DOHH2 (cell line): ENCODE measurements around the gene AGT.

Source experiments
- H3F3A ChIP-seq: fragments of 200-600 bp; sonication (generic), shearing (Covaris generic); 2 replicates; pipeline ENCODE4 v1.6.0; 2016; ENCODE audit warnings: antibody characterized with exemption, mild to moderate bottlenecking; ENCODE audit not compliant: control insufficient read depth, insufficient read depth
- H3K27ac ChIP-seq: fragments of 200-600 bp; sonication (generic); 2 replicates; pipeline ENCODE4 v1.5.1; 2014; ENCODE audit warnings: low read depth, mild to moderate bottlenecking, low read length, moderate library complexity
- H3K27me3 ChIP-seq: fragments of 200-600 bp; sonication (generic); 2 replicates; pipeline ENCODE4 v1.6.1; 2014; ENCODE audit warnings: mild to moderate bottlenecking, low read length, mixed read lengths; ENCODE audit not compliant: control insufficient read depth
- H3K36me3 ChIP-seq: fragments of 200-600 bp; sonication (generic); 2 replicates; pipeline ENCODE4 v1.6.1; 2014; ENCODE audit warnings: mild to moderate bottlenecking, low read length, moderate library complexity, mixed read lengths; ENCODE audit not compliant: control insufficient read depth
- H3K4me1 ChIP-seq: fragments of 200-600 bp; sonication (generic); 2 replicates; pipeline ENCODE4 v1.6.1; 2014; ENCODE audit warnings: mild to moderate bottlenecking, low read length, mixed read lengths; ENCODE audit not compliant: control insufficient read depth
- H3K4me2 ChIP-seq: fragments of 200-600 bp; sonication (generic); 2 replicates; pipeline ENCODE4 v1.6.0; 2014; ENCODE audit warnings: mild to moderate bottlenecking, low read length, moderate library complexity
- H3K4me3 ChIP-seq: fragments of 200-600 bp; sonication (generic); 2 replicates; pipeline ENCODE4 v1.5.1; 2014; ENCODE audit warnings: mild to moderate bottlenecking, low read length, mixed read lengths
- H3K79me2 ChIP-seq: fragments of 200-600 bp; sonication (generic); 2 replicates; pipeline ENCODE4 v1.6.1; 2014; ENCODE audit warnings: mild to moderate bottlenecking, low read length, mixed read lengths; ENCODE audit not compliant: control insufficient read depth
- H3K9me2 ChIP-seq: fragments of 200-600 bp; sonication (generic); replicated peaks from 2 replicates; pipeline ENCODE4 v1.6.1; 2014; ENCODE audit warnings: mild to moderate bottlenecking, low read length, mixed read lengths; ENCODE audit not compliant: control insufficient read depth
- H3K9me3 ChIP-seq: fragments of 200-600 bp; sonication (generic); 2 replicates; pipeline ENCODE4 v1.6.1; 2014; ENCODE audit warnings: antibody characterized with exemption, low read length, mixed read lengths; ENCODE audit not compliant: control insufficient read depth, insufficient read depth
- H4K20me1 ChIP-seq: fragments of 200-600 bp; sonication (generic); 2 replicates; pipeline ENCODE4 v1.6.0; 2014; ENCODE audit warnings: low read depth, mild to moderate bottlenecking, antibody characterized with exemption, low read length, moderate library complexity; ENCODE audit not compliant: control insufficient read depth, insufficient read depth
- CTCF ChIP-seq: fragments of 200-600 bp; sonication (generic); IDR thresholded peaks from one replicate; pipeline ENCODE4 v1.5.1; 2014; ENCODE audit warnings: antibody characterized with exemption, mild to moderate bottlenecking, low read depth, low read length; ENCODE audit not compliant: poor library complexity, severe bottlenecking
- EZH2phosphoT487 ChIP-seq: fragments of 200-600 bp; sonication (generic); IDR thresholded peaks from 2 replicates; pipeline ENCODE4 v1.6.1; 2017; ENCODE audit warnings: borderline replicate concordance, mild to moderate bottlenecking, antibody characterized with exemption, low read length, moderate library complexity, mixed read lengths

Gene AGT

DNA sequence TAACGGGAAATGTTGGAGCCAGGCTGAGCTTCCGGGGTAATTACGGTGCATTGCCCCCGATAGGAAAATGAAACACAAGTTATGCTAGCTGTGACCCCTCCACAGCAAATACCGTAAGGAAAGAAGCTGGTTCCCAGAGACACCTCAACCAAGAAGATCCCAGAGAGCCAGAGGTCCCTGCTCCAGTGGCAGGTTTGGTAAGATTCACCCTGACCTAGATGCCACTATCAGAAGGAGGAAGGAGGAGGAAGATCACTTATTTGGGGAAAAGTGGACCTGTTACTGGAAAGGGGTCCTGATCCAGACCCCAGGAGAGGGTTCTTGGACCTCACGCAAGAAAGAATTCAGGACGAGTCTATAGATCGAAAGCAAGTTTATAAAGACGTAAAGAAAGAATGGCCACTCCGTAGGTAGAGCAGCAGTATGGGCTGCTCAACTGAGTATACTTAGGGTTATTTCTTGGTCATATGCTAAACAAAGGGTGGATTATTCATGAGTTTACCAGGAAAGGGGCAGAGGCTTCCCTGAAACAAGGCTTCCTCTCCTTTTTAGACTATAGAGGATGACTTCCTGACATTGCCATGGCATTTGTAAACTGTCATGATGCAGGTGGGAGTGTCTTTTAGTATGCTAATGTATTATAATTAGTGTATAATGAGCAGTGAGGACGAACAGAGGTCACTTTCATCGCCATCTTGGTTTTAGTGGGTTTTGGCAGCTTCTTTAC lies 25.8 kb upstream of the AGT start:
- no peaks in the 10 kb centered on the region for H3K79me2 ChIP-seq
- TF ChIP-seq CTCF: no peak
- no peak for TF ChIP-seq EZH2phosphoT487
- H3K27ac ChIP-seq: no peak overlapping the region
- H3K9me2 ChIP-seq: no peaks in the 10 kb centered on the region
- no peak overlapping the region for H3K4me3 ChIP-seq
- no peaks in the 10 kb centered on the region for H3K9me3 ChIP-seq
- no peaks in the 10 kb centered on the region for H4K20me1 ChIP-seq
- no peaks in the 10 kb centered on the region for H3K27me3 ChIP-seq
- H3K4me1 ChIP-seq: no peaks in the 10 kb centered on the region
- H3K36me3 ChIP-seq: no peaks in the 10 kb centered on the region
- H3F3A ChIP-seq: no peaks in the 10 kb centered on the region
- no peak overlapping the region for H3K4me2 ChIP-seq

GRCh38 chr1:230737622-230738262 lies 23.8 kb upstream of the AGT start:
- Histone ChIP-seq H3F3A (no peaks in the 10 kb centered on the region), H3K4me3 (no peak overlapping the region), H3K9me3 (no peaks in the 10 kb centered on the region), H3K27me3 (no peaks in the 10 kb centered on the region), H4K20me1 (no peaks in the 10 kb centered on the region), H3K79me2 (no peaks in the 10 kb centered on the region), H3K4me2 (no peak overlapping the region), H3K36me3 (no peaks in the 10 kb centered on the region), H3K9me2 (no peaks in the 10 kb centered on the region), H3K27ac (no peak overlapping the region), H3K4me1 (no peaks in the 10 kb centered on the region)
- no peak for TF ChIP-seq CTCF

GRCh38 chr1:230735447-230735846 lies 21.5 kb upstream of the AGT start:
- no peaks in the 10 kb centered on the region for H3K4me1 ChIP-seq
- no peaks in the 10 kb centered on the region for H3K36me3 ChIP-seq
- no peaks in the 10 kb centered on the region for H3K79me2 ChIP-seq
- no peak overlapping the region for H3K27ac ChIP-seq
- TF ChIP-seq EZH2phosphoT487: no peak
- no peak for TF ChIP-seq CTCF
- H3K9me3 ChIP-seq: no peaks in the 10 kb centered on the region
- H3K4me2 ChIP-seq: no peak overlapping the region
- H3K4me3 ChIP-seq: no peak overlapping the region
- no peaks in the 10 kb centered on the region for H3K27me3 ChIP-seq
- no peaks in the 10 kb centered on the region for H4K20me1 ChIP-seq
- H3K9me2 ChIP-seq: no peaks in the 10 kb centered on the region
- H3F3A ChIP-seq: no peaks in the 10 kb centered on the region
